T-helper 1 cell treated with Interleukin-12 subunit alpha and Interleukin-12 subunit beta and Interleukin-4 antibody, amounts not matched to agents 30 μg/mL and 1 μg/mL, for 36 hours (primary cell): ENCODE measurements around the gene ZNF780B.
A peak's percentile ranks its signal among the peaks of the same experiment; 100 is the strongest.

Experiments
- H3K27ac Mint-ChIP-seq: one replicate; pipeline ENCODE4 v1.8.0; 2021; ENCODE audit warnings: mild to moderate bottlenecking, mixed read lengths
- H3K27me3 Mint-ChIP-seq: one replicate; pipeline ENCODE4 v1.8.0; 2021; ENCODE audit warnings: low read depth, mixed read lengths
- H3K36me3 Mint-ChIP-seq: one replicate; pipeline ENCODE4 v1.8.0; 2021; ENCODE audit warnings: low read depth, mixed read lengths
- H3K4me1 Mint-ChIP-seq: one replicate; pipeline ENCODE4 v1.8.0; 2021; ENCODE audit warnings: low read depth, mixed read lengths
- H3K4me3 Mint-ChIP-seq: one replicate; pipeline ENCODE4 v1.8.0; 2021; ENCODE audit warnings: mild to moderate bottlenecking, moderate library complexity, mixed read lengths
- H3K9me3 Mint-ChIP-seq: one replicate; pipeline ENCODE4 v1.8.0; 2021; ENCODE audit warnings: mixed read lengths

Gene ZNF780B

GRCh38 chr19:40055832-40056504, at the start of gene ZNF780B:
ZNF780B (minus strand) TSS chr19:40056231; CDS start chr19:40050332, 5,899 bp downstream.
- H3K27ac Mint-ChIP-seq, result peak within 1 kb of the TSS; percentile 99

GRCh38 chr19:40104754-40105153, 48.7 kb upstream of the ZNF780B start:
- no peaks in the 10 kb centered on the region for H3K36me3 Mint-ChIP-seq
- no peaks in the 10 kb centered on the region for H3K9me3 Mint-ChIP-seq
- peaks cover 3% of the 10 kb centered on the region for H3K27me3 Mint-ChIP-seq
- no peaks in the 10 kb centered on the region for H3K4me1 Mint-ChIP-seq
- no peak overlapping the region for H3K27ac Mint-ChIP-seq
- H3K4me3 Mint-ChIP-seq, result no peak overlapping the region

More at GRCh38 chr19:40055832-40056504, at the start of gene ZNF780B:
- Mint-ChIP-seq H3K9me3 (peaks cover 46% of the 10 kb centered on the region), H3K4me3 (peak within 1 kb of the TSS; percentile 99), H3K27me3 (peaks cover 19% of the 10 kb centered on the region), H3K36me3 (peaks cover 38% of the 10 kb centered on the region), H3K4me1 (peaks cover 35% of the 10 kb centered on the region)

- Mint-ChIP-seq H3K27me3 (peaks cover 6% of the 10 kb centered on the region), H3K4me3 (no peak overlapping the region), H3K9me3 (no peaks in the 10 kb centered on the region), H3K36me3 (no peaks in the 10 kb centered on the region), H3K4me1 (no peaks in the 10 kb centered on the region), H3K27ac (no peak overlapping the region)
Measured at GRCh38 chr19:40103600-40103999, 47.6 kb upstream of the ZNF780B start.

GRCh38 chr19:40101813-40102212, 45.8 kb upstream of the ZNF780B start:
- Mint-ChIP-seq H3K4me3 (no peak overlapping the region), H3K36me3 (no peaks in the 10 kb centered on the region), H3K27me3 (peaks cover 16% of the 10 kb centered on the region)

GRCh38 chr19:40093416-40093815, 37.4 kb upstream of the ZNF780B start:
- Mint-ChIP-seq H3K4me3 (no peak overlapping the region), H3K27ac (no peak overlapping the region), H3K27me3 (peaks cover 8% of the 10 kb centered on the region), H3K4me1 (peaks cover 21% of the 10 kb centered on the region), H3K9me3 (peaks cover 11% of the 10 kb centered on the region), H3K36me3 (peaks cover 13% of the 10 kb centered on the region)

More at GRCh38 chr19:40101813-40102212, 45.8 kb upstream of the ZNF780B start:
- H3K27ac Mint-ChIP-seq, result no peak overlapping the region
- H3K9me3 Mint-ChIP-seq, result no peaks in the 10 kb centered on the region
- no peaks in the 10 kb centered on the region for H3K4me1 Mint-ChIP-seq

- Mint-ChIP-seq H3K27ac (peak overlapping the region; percentile 100), H3K9me3 (peaks cover 20% of the 10 kb centered on the region), H3K4me1 (peaks cover 32% of the 10 kb centered on the region), H3K27me3 (no peaks in the 10 kb centered on the region), H3K4me3 (peak overlapping the region; percentile 100), H3K36me3 (peaks cover 20% of the 10 kb centered on the region)
Measured at GRCh38 chr19:40091205-40092129, 35.4 kb upstream of the ZNF780B start.

- H3K27me3 Mint-ChIP-seq, result no peaks in the 10 kb centered on the region
- peak within 1 kb of the TSS; percentile 100 for H3K4me3 Mint-ChIP-seq
- peaks cover 32% of the 10 kb centered on the region for H3K4me1 Mint-ChIP-seq
- peaks cover 15% of the 10 kb centered on the region for H3K9me3 Mint-ChIP-seq
- peaks cover 20% of the 10 kb centered on the region for H3K36me3 Mint-ChIP-seq
- peak within 1 kb of the TSS; percentile 100 for H3K27ac Mint-ChIP-seq
Measured at GRCh38 chr19:40090241-40091204, 34.5 kb upstream of the ZNF780B start, which contains the start of gene ZNF780A. ZNF780A (minus strand) TSS chr19:40090943; CDS start chr19:40084753, 6,190 bp downstream.

GRCh38 chr19:40089462-40089861, 33.4 kb upstream of the ZNF780B start:
- peak overlapping the region; percentile 100 for H3K4me3 Mint-ChIP-seq
- peak overlapping the region; percentile 100 for H3K27ac Mint-ChIP-seq

GRCh38 chr19:40088299-40089047, 32.4 kb upstream of the ZNF780B start:
- peaks cover 15% of the 10 kb centered on the region for H3K9me3 Mint-ChIP-seq
- H3K27ac Mint-ChIP-seq, result no peak overlapping the region
- no peaks in the 10 kb centered on the region for H3K27me3 Mint-ChIP-seq
- peaks cover 32% of the 10 kb centered on the region for H3K4me1 Mint-ChIP-seq
- peaks cover 30% of the 10 kb centered on the region for H3K36me3 Mint-ChIP-seq
- peak overlapping the region; percentile 51 for H3K4me3 Mint-ChIP-seq

More at GRCh38 chr19:40089462-40089861, 33.4 kb upstream of the ZNF780B start:
- Mint-ChIP-seq H3K9me3 (peaks cover 15% of the 10 kb centered on the region), H3K36me3 (peaks cover 25% of the 10 kb centered on the region), H3K27me3 (no peaks in the 10 kb centered on the region), H3K4me1 (peaks cover 32% of the 10 kb centered on the region)

- no peaks in the 10 kb centered on the region for H3K27me3 Mint-ChIP-seq
- H3K27ac Mint-ChIP-seq, result no peak overlapping the region
- peaks cover 24% of the 10 kb centered on the region for H3K9me3 Mint-ChIP-seq
- H3K4me3 Mint-ChIP-seq, result no peak overlapping the region
- peaks cover 25% of the 10 kb centered on the region for H3K4me1 Mint-ChIP-seq
- H3K36me3 Mint-ChIP-seq, result peaks cover 56% of the 10 kb centered on the region
Measured at GRCh38 chr19:40084948-40085347, 28.9 kb upstream of the ZNF780B start.

- peaks cover 45% of the 10 kb centered on the region for H3K9me3 Mint-ChIP-seq
- H3K36me3 Mint-ChIP-seq, result peaks cover 73% of the 10 kb centered on the region
- no peak overlapping the region for H3K4me3 Mint-ChIP-seq
- H3K27ac Mint-ChIP-seq, result no peak overlapping the region
- H3K27me3 Mint-ChIP-seq, result no peaks in the 10 kb centered on the region
- no peaks in the 10 kb centered on the region for H3K4me1 Mint-ChIP-seq
Measured at GRCh38 chr19:40081411-40081810, 25.4 kb upstream of the ZNF780B start.

GRCh38 chr19:40080289-40080688, 24.3 kb upstream of the ZNF780B start:
- peaks cover 56% of the 10 kb centered on the region for H3K9me3 Mint-ChIP-seq

GRCh38 chr19:40078377-40078776, 22.3 kb upstream of the ZNF780B start:
- Mint-ChIP-seq H3K9me3 (peaks cover 73% of the 10 kb centered on the region), H3K4me1 (no peaks in the 10 kb centered on the region), H3K27ac (no peak overlapping the region), H3K36me3 (peaks cover 93% of the 10 kb centered on the region), H3K4me3 (no peak overlapping the region), H3K27me3 (no peaks in the 10 kb centered on the region)

More at GRCh38 chr19:40080289-40080688, 24.3 kb upstream of the ZNF780B start:
- no peaks in the 10 kb centered on the region for H3K27me3 Mint-ChIP-seq
- no peaks in the 10 kb centered on the region for H3K4me1 Mint-ChIP-seq
- H3K27ac Mint-ChIP-seq, result no peak overlapping the region
- H3K4me3 Mint-ChIP-seq, result no peak overlapping the region
- H3K36me3 Mint-ChIP-seq, result peaks cover 84% of the 10 kb centered on the region
